Lung (tissue), 12 donors: ENCODE results near the gene ARHGEF19. TPM values are rescaled to one million over a fixed set of nuclear protein-coding genes. Genes with fewer than 3 reads are reported as not detected.

ENCODE experiments used
- ATAC-seq: fragments of 200-7000 bp; cut with Tn5 transposase; one replicate; pipeline ENCODE4 v1.9.1; 2020; ENCODE audit warnings: moderate number of reproducible peaks; ENCODE audit not compliant: insufficient read depth, low FRiP score
- DNase-seq, 3 donors: peaks; one replicate each; pipeline ENCODE4 v3.0.0-alpha.2; 2013 to 2017
- H3K27ac ChIP-seq, 2 donors: one replicate each; pipeline ENCODE4 v1.5.1; 2013; ENCODE audit warnings: mild to moderate bottlenecking in 2 of 2, moderate library complexity in 2 of 2, control low read depth in 1 of 2, inconsistent platforms in 1 of 2, low read depth in 1 of 2, low read length in 1 of 2
- H3K27me3 ChIP-seq, 3 donors: one replicate each; pipeline ENCODE4 v1.5.1; 2013; ENCODE audit warnings: low read length in 2 of 3; ENCODE audit not compliant: control insufficient read depth in 3 of 3, insufficient read depth in 3 of 3
- H3K36me3 ChIP-seq, 4 donors: one replicate each; pipeline ENCODE4 v1.5.1; 2013; ENCODE audit warnings: low read length in 4 of 4, mild to moderate bottlenecking in 1 of 4, moderate library complexity in 1 of 4; ENCODE audit not compliant: control insufficient read depth in 4 of 4, insufficient read depth in 4 of 4
- H3K4me1 ChIP-seq, 5 donors: one replicate each; pipeline ENCODE4 v1.5.1; 2013; ENCODE audit warnings: low read length in 5 of 5, mild to moderate bottlenecking in 2 of 5, moderate library complexity in 1 of 5; ENCODE audit not compliant: control insufficient read depth in 5 of 5, insufficient read depth in 5 of 5
- H3K4me3 ChIP-seq: one replicate; pipeline ENCODE4 v1.5.1; 2013; ENCODE audit warnings: mild to moderate bottlenecking, control low read depth, moderate library complexity
- H3K9ac ChIP-seq, 2 donors: one replicate each; pipeline ENCODE4 v1.5.1; 2013; ENCODE audit warnings: low read length in 2 of 2, control low read depth in 1 of 2; ENCODE audit not compliant: insufficient read depth in 1 of 2
- H3K9me3 ChIP-seq, 4 donors: one replicate each; pipeline ENCODE4 v1.5.1; 2013; ENCODE audit warnings: low read length in 3 of 4, mild to moderate bottlenecking in 1 of 4, moderate library complexity in 1 of 4; ENCODE audit not compliant: control insufficient read depth in 4 of 4, insufficient read depth in 3 of 4
- WGBS, 2 donors: extraction: QIAGEN DNeasy Blood & Tissue Kit; methylation state at CpG; one replicate each; pipeline ENCODE4 v1.1.7; 2013; 5-methylcytosine and 5-hydroxymethylcytosine counted together
- polyA plus RNA-seq, 2 donors: library from polyadenylated mRNA; stranded (reverse); fragments of 200-250 nt; gene quantifications; one replicate each; pipeline ENCODE4 v1.2.1, GENCODE V29; 2013
- total RNA-seq, 2 donors: library from RNA; depleted of rRNA in 1 of 2; stranded (reverse); fragments of >200 nt in 1 of 2; gene quantifications; one replicate each; pipeline ENCODE4 v1.2.1, GENCODE V29; 2014 to 2021
- TF ChIP-seq, protein P1 (sequence below): IDR thresholded peaks from 2 replicates; pipeline ENCODE4 v1.5.1; 2012; ENCODE audit warnings: mild to moderate bottlenecking; ENCODE audit errors: control extremely low read depth, extremely low read depth
- donor health status: control.
- donor health status: control.
- donor health status: Bipolar disorder and iron deficiency.
- donor health status: healthy.
- donor health status: DM: yes; HTN: yes; CAD: no.

ARHGEF19 gene
- total and polyA plus RNA-seq, 4 donors, result 9.5 to 17.3 (median 14.8) TPM

DNA sequence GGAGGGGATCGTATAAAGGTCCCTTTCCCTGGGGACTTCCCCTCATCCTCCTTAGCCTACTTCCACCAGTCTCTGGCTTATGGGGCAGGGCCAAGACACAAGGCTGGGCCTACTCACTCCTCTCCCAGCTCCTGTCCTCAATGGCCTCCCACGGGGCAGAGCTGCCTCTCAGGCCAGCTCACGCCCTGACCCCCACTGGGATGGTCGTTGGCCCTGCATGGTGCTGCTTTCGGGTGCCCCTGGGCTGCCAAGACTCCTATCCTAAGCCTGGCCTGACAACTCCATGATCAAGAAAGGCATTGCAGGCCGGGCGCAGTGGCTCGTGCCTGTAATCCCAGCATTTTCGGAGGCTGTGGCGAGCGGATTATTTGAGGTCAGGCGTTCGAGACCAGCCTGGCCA lies 18.3 kb upstream of the ARHGEF19 start:
- Histone ChIP-seq H3K27ac (no peak overlapping the region), H3K9me3 (peaks cover 0 to 5% (median 0%) of the 10 kb centered on the region in 4 donors), H3K27me3 (peaks cover 0 to 31% (median 26%) of the 10 kb centered on the region in 3 donors), H3K4me1 (peaks cover 0 to 12% (median 0%) of the 10 kb centered on the region in 5 donors), H3K4me3 (no peak overlapping the region), H3K36me3 (peaks cover 0 to 4% (median 0%) of the 10 kb centered on the region in 4 donors), H3K9ac (no peak overlapping the region)
- TF ChIP-seq, protein P1, sequence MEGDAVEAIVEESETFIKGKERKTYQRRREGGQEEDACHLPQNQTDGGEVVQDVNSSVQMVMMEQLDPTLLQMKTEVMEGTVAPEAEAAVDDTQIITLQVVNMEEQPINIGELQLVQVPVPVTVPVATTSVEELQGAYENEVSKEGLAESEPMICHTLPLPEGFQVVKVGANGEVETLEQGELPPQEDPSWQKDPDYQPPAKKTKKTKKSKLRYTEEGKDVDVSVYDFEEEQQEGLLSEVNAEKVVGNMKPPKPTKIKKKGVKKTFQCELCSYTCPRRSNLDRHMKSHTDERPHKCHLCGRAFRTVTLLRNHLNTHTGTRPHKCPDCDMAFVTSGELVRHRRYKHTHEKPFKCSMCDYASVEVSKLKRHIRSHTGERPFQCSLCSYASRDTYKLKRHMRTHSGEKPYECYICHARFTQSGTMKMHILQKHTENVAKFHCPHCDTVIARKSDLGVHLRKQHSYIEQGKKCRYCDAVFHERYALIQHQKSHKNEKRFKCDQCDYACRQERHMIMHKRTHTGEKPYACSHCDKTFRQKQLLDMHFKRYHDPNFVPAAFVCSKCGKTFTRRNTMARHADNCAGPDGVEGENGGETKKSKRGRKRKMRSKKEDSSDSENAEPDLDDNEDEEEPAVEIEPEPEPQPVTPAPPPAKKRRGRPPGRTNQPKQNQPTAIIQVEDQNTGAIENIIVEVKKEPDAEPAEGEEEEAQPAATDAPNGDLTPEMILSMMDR, result no peak
- ATAC-seq, result no peak
- no peak for DNase-seq
- WGBS, 2 donors, result 89 to 91% methylated on average over 13 of the region's 13 CpGs

DNA sequence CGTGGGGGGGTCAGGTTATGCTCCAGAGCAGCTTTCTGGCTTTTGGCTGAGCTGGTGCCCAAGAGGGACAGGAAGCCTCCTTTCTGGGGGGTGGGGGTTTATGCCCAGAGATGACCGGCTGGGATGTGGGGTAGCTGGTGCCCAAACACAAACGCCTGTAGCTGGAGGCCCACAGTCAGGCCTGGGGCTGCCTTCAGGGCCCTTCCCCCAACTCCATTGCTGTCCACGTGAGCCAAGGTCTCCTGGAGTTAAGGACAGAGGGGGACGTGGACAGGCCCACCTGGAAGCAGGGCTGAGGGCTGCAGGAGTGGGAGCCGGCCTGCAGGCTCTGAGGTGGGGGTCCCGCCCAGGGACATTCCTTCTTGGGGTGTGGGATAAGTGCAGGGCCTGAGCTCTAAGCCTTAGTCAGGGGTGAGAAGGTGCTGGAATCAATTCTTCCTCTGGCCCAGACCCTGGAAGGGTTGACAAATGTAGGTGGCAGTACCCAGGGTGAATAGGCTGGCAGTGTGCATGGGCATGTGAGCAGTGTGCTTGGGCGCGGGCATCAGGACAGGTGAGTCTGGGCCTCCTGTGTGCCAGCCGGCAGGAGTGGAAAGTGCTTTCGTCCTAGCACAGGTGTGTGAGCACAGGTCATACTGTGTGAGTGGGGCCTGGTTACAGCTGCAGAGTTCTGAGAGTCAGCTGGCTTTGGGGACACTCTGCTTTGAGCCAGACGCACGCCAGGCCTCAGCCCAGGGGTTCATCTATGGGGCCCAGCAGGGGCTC lies 17.7 kb upstream of the ARHGEF19 start:
- WGBS, 2 donors, result 84 to 86% methylated on average over 13 of the region's 13 CpGs
- no peak overlapping the region for H3K4me3 ChIP-seq
- DNase-seq (no peak), ATAC-seq (no peak)
- H3K9me3 ChIP-seq, result peaks cover 0 to 5% (median 0%) of the 10 kb centered on the region in 4 donors
- H3K4me1 ChIP-seq, result peaks cover 0 to 12% (median 0%) of the 10 kb centered on the region in 5 donors
- no peak overlapping the region for H3K27ac ChIP-seq
- H3K36me3 ChIP-seq, result peaks cover 0 to 4% (median 0%) of the 10 kb centered on the region in 4 donors
- TF ChIP-seq, protein P1, result no peak
- H3K27me3 ChIP-seq, result peaks cover 0 to 31% (median 27%) of the 10 kb centered on the region in 3 donors
- no peak overlapping the region for H3K9ac ChIP-seq

DNA sequence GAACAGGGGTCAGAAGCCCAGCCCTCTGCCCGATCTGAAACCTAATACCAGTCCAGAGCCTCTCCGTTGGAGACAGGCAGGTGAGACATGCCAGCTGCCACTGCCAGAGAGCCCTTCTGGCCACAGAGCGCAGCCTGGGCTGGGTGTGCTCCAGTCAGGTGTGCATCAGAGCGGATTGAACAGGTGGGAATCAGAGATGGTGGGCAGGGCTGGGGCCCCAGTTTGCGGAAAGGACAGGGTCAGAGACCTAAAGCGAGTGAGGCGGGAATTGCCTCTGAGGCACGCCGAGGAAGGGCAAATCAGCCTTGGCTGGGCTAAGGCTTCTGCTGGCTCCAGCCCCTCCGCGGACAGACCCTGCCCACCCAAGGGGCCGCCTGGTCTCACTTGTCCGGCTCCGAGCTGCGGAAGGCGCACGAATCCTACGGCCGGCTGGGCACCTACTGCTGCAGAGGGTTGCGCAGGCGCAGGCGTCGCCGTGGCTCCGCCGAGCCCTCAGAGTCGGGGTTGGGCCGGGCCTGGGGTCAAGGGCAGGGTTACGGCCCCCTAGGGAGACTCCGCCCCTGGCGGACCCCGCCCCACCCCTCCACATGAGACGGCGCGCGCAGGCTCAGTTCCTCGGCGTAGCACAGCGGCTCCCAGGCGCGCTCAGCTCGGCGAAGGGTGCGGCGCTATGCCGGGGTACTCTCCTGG lies 14.2 kb upstream of the ARHGEF19 start:
- peak in 2 of 3 donors; percentile 49 to 59 for DNase-seq
- Histone ChIP-seq H3K4me3 (no peak overlapping the region), H3K9me3 (peaks cover 0 to 5% (median 0%) of the 10 kb centered on the region in 4 donors), H3K27ac (peak overlapping the region in 1 of 2 donors; percentile 38), H3K9ac (no peak overlapping the region), H3K36me3 (peaks cover 0 to 1% (median 0%) of the 10 kb centered on the region in 4 donors), H3K4me1 (peaks cover 0 to 12% (median 0%) of the 10 kb centered on the region in 5 donors), H3K27me3 (peaks cover 0 to 31% (median 27%) of the 10 kb centered on the region in 3 donors)
- peak; percentile 94 for ATAC-seq
- TF ChIP-seq, protein P1, result no peak
- 21 to 22% methylated on average over 39 to 46 of the region's 46 CpGs for WGBS, 2 donors
